ENCODE results near the gene EBF3. TPM values are rescaled to one million over a fixed set of nuclear protein-coding genes. Genes with fewer than 3 reads are reported as not detected.
A peak's percentile ranks its signal among the peaks of the same experiment; 100 is the strongest.

Gene EBF3
- total RNA-seq, 1 donor from 2014 or later, result 22.5 TPM

GRCh38 chr10:129958629-129959543 lies 5.2 kb downstream of the EBF3 start:
- DNase-seq, result peak; percentile 64

- peak; percentile 78 for DNase-seq
Observed at GRCh38 chr10:129958148-129958628, 5.9 kb downstream of the EBF3 start.

- peak; percentile 52 for DNase-seq
Observed at GRCh38 chr10:129956876-129957673, 7.0 kb downstream of the EBF3 start.

- peak; percentile 38 for DNase-seq
Observed at GRCh38 chr10:129956286-129956670, 7.8 kb downstream of the EBF3 start.

GRCh38 chr10:129955601-129956285 lies 8.3 kb downstream of the EBF3 start:
- DNase-seq, result peak; percentile 68

GRCh38 chr10:129954492-129955315 lies 9.4 kb downstream of the EBF3 start:
- DNase-seq, result peak; percentile 30

GRCh38 chr10:129953119-129954051 lies 10.7 kb downstream of the EBF3 start:
- DNase-seq, result peak; percentile 79

- DNase-seq, result no peak
Observed at GRCh38 chr10:129952378-129953118, 11.5 kb downstream of the EBF3 start.

- no peak for DNase-seq
Observed at GRCh38 chr10:129951970-129952265, 12.2 kb downstream of the EBF3 start.

GRCh38 chr10:129951101-129951969 lies 12.7 kb downstream of the EBF3 start:
- DNase-seq, result peak; percentile 48

- DNase-seq, result peak; percentile 29
Observed at GRCh38 chr10:129950676-129951075, 13.4 kb downstream of the EBF3 start.

GRCh38 chr10:129949891-129950291 lies 14.2 kb downstream of the EBF3 start:
- DNase-seq, result peak; percentile 72

- DNase-seq, result no peak
Observed at GRCh38 chr10:129949411-129949810, 14.7 kb downstream of the EBF3 start.

- no peak for DNase-seq
Observed at GRCh38 chr10:129946859-129947258, 17.2 kb downstream of the EBF3 start.

GRCh38 chr10:129945941-129946760 lies 17.9 kb downstream of the EBF3 start:
- DNase-seq, result peak; percentile 75

- DNase-seq, result no peak
Observed at GRCh38 chr10:129945526-129945925, 18.5 kb downstream of the EBF3 start.

GRCh38 chr10:129945064-129945463 lies 19.0 kb downstream of the EBF3 start:
- DNase-seq, result no peak

GRCh38 chr10:129944456-129944855 lies 19.6 kb downstream of the EBF3 start:
- no peak for DNase-seq
